Loucy (cell line): ENCODE measurements around the gene RGN.

Experiments used
- CTCF ChIP-seq: fragments of 200-600 bp; sonication (generic); conservative IDR thresholded peaks from 2 replicates; pipeline ENCODE4 v1.5.1; 2014; ENCODE audit warnings: mild to moderate bottlenecking, antibody characterized with exemption, low read length
- EZH2phosphoT487 ChIP-seq: fragments of 200-600 bp; IDR thresholded peaks from 2 replicates; pipeline ENCODE4 v1.6.1; 2018; ENCODE audit warnings: antibody characterized with exemption, mild to moderate bottlenecking, moderate library complexity, borderline replicate concordance

- TF ChIP-seq CTCF (no peak), EZH2phosphoT487 (no peak)
These were observed 20.3 kb downstream of the RGN start for GRCh38 chrX:47098338-47099094.
